IMR-90 (cell line): Measurements from ENCODE around the gene SLC35E3. TPM values are rescaled to one million over a fixed set of nuclear protein-coding genes. Genes with fewer than 3 reads are reported as not detected.

Source experiments
- ATAC-seq: fragments of 200-7000 bp; cut with Tn5 transposase; 2 replicates; pipeline ENCODE4 v1.9.1; 2020; ENCODE audit warnings: low read depth, mild to moderate bottlenecking, moderate library complexity
- BruUV-seq: library from RNA; stranded (reverse); fragments of 400-500 nt; replicated peaks from 2 replicates; lab custom pipeline; 2021; lab: Mats Ljungman, UMichigan
- CTCF ChIA-PET: fragments of 300-600 bp; formaldehyde crosslinking; extraction: SDS; loops from one replicate; lab custom pipeline; 2021; ENCODE audit warnings: antibody characterized with exemption; lab: Yijun Ruan, JAX
- POLR2A ChIA-PET: fragments of 300-600 bp; sonication (Branson Sonifier 250); formaldehyde crosslinking; loops from one replicate; lab custom pipeline; 2022; ENCODE audit warnings: antibody characterized with exemption; ENCODE audit not compliant: unreplicated experiment; lab: Charles Lee
- DNase-seq: peaks from one replicate; pipeline ENCODE4 v3.0.0; 2013
- H2AFZ ChIP-seq: replicated peaks from 2 replicates; pipeline ENCODE3; 2013; ENCODE audit warnings: low read length, mild to moderate bottlenecking; ENCODE audit not compliant: poor library complexity
- H2AK5ac ChIP-seq: 2 replicates; pipeline ENCODE4 v1.6.1; 2013; ENCODE audit warnings: low read depth, low read length, inconsistent platforms
- H2AK9ac ChIP-seq: replicated peaks from 2 replicates; pipeline ENCODE3; 2013; ENCODE audit warnings: mild to moderate bottlenecking, low read depth, low read length, moderate library complexity; ENCODE audit not compliant: poor library complexity
- H2BK120ac ChIP-seq: 2 replicates; pipeline ENCODE4 v1.6.1; 2013; ENCODE audit warnings: low read depth, low read length, inconsistent platforms
- H2BK15ac ChIP-seq: 3 replicates; pipeline ENCODE4 v1.6.1; 2013; ENCODE audit warnings: low read depth, low read length, inconsistent platforms
- H2BK20ac ChIP-seq: 2 replicates; pipeline ENCODE4 v1.6.1; 2013; ENCODE audit warnings: low read depth, mild to moderate bottlenecking, inconsistent platforms, low read length, moderate library complexity
- H2BK5ac ChIP-seq: 2 replicates; pipeline ENCODE4 v1.6.1; 2013; ENCODE audit warnings: mild to moderate bottlenecking, low read depth, low read length, inconsistent platforms; ENCODE audit not compliant: poor library complexity, severe bottlenecking
- H3K14ac ChIP-seq: replicated peaks from 2 replicates; pipeline ENCODE4 v1.6.1; 2013; ENCODE audit warnings: low read depth, low read length, inconsistent platforms
- H3K18ac ChIP-seq: 2 replicates; pipeline ENCODE4 v1.6.1; 2013; ENCODE audit warnings: low read depth, low read length, control low read depth
- H3K23ac ChIP-seq: 2 replicates; pipeline ENCODE4 v1.6.1; 2013; ENCODE audit warnings: low read depth, low read length, inconsistent platforms
- H3K27ac ChIP-seq: 2 replicates; pipeline ENCODE4 v1.5.1; 2013; ENCODE audit warnings: mild to moderate bottlenecking, control low read depth, low read length; ENCODE audit not compliant: insufficient read depth
- H3K27me3 ChIP-seq: 2 replicates; pipeline ENCODE4 v1.6.1; 2013; ENCODE audit warnings: low read length; ENCODE audit not compliant: control insufficient read depth, insufficient read depth
- H3K36me3 ChIP-seq: 2 replicates; pipeline ENCODE4 v1.6.1; 2013; ENCODE audit warnings: low read length, mixed read lengths; ENCODE audit not compliant: control insufficient read depth, insufficient read depth
- H3K4ac ChIP-seq: 2 replicates; pipeline ENCODE4 v1.6.1; 2013; ENCODE audit warnings: low read depth, low read length, inconsistent platforms
- H3K4me1 ChIP-seq: 2 replicates; pipeline ENCODE4 v1.6.1; 2013; ENCODE audit warnings: low read length, mixed read lengths; ENCODE audit not compliant: control insufficient read depth, insufficient read depth
- H3K4me2 ChIP-seq: 2 replicates; pipeline ENCODE4 v1.6.1; 2013; ENCODE audit warnings: low read depth, mild to moderate bottlenecking, control low read depth, low read length, moderate library complexity
- H3K4me3 ChIP-seq: 2 replicates; pipeline ENCODE4 v1.5.1; 2013; ENCODE audit warnings: low read depth, mild to moderate bottlenecking, control low read depth, low read length, moderate library complexity; ENCODE audit not compliant: insufficient read depth
- H3K56ac ChIP-seq: 2 replicates; pipeline ENCODE4 v1.6.1; 2013; ENCODE audit warnings: low read length, inconsistent platforms; ENCODE audit not compliant: insufficient read depth; ENCODE audit errors: extremely low read depth
- H3K79me1 ChIP-seq, 2 experiments: 2 replicates each; pipeline ENCODE4 v1.6.1; 2013; ENCODE audit warnings: low read length in 2 of 2, inconsistent platforms in 1 of 2, low read depth in 1 of 2
- H3K9ac ChIP-seq: 2 replicates; pipeline ENCODE4 v1.6.1; 2013; ENCODE audit warnings: low read depth, low read length, control low read depth
- H3K9me1 ChIP-seq: 2 replicates; pipeline ENCODE4 v1.6.1; 2013; ENCODE audit warnings: low read length, inconsistent platforms; ENCODE audit not compliant: insufficient read depth
- H3K9me3 ChIP-seq: 2 replicates; pipeline ENCODE4 v1.6.1; 2013; ENCODE audit warnings: low read length; ENCODE audit not compliant: control insufficient read depth, insufficient read depth
- H4K20me1 ChIP-seq: 2 replicates; pipeline ENCODE4 v1.6.1; 2013; ENCODE audit warnings: low read length, inconsistent platforms; ENCODE audit not compliant: insufficient read depth
- H4K5ac ChIP-seq: 2 replicates; pipeline ENCODE4 v1.6.1; 2013; ENCODE audit warnings: mild to moderate bottlenecking, low read depth, low read length, control low read depth
- H4K8ac ChIP-seq, 2 experiments: 2 replicates each; pipeline ENCODE4 v1.6.1; 2013; ENCODE audit warnings: low read depth in 2 of 2, low read length in 2 of 2, control low read depth in 1 of 2, inconsistent platforms in 1 of 2
- H4K91ac ChIP-seq: 2 replicates; pipeline ENCODE4 v1.6.1; 2013; ENCODE audit warnings: low read depth, low read length, inconsistent platforms; ENCODE audit not compliant: insufficient read depth
- CEBPB ChIP-seq: IDR thresholded peaks from 2 replicates; pipeline ENCODE4 v1.6.1; 2012; ENCODE audit warnings: low read depth, low read length, improper control_type of control experiment
- FOS ChIP-seq: fragments of 150-350 bp; IDR thresholded peaks from 2 replicates; pipeline ENCODE4 v1.6.1; 2016; ENCODE audit warnings: low read depth, low read length
- MAFK ChIP-seq: IDR thresholded peaks from 2 replicates; pipeline ENCODE4 v1.6.1; 2012; ENCODE audit warnings: low read depth, low read length, improper control_type of control experiment
- MAZ ChIP-seq: IDR thresholded peaks from 2 replicates; pipeline ENCODE4 v1.6.1; 2012; ENCODE audit warnings: low read depth, mild to moderate bottlenecking, low read length, improper control_type of control experiment, moderate library complexity, borderline replicate concordance
- MXI1 ChIP-seq: IDR thresholded peaks from 2 replicates; pipeline ENCODE4 v1.6.1; 2012; ENCODE audit warnings: low read depth, mild to moderate bottlenecking, low read length, moderate library complexity, borderline replicate concordance
- NFE2L2 ChIP-seq: fragments of 150-350 bp; IDR thresholded peaks from 2 replicates; pipeline ENCODE4 v1.6.1; 2016; ENCODE audit warnings: low read depth, mild to moderate bottlenecking, low read length
- RAD21 ChIP-seq: IDR thresholded peaks from 2 replicates; pipeline ENCODE4 v1.6.1; 2012; ENCODE audit warnings: low read length, improper control_type of control experiment
- RCOR1 ChIP-seq: IDR thresholded peaks from 2 replicates; pipeline ENCODE4 v1.6.1; 2012; ENCODE audit warnings: mild to moderate bottlenecking, low read length, improper control_type of control experiment; ENCODE audit not compliant: insufficient replicate concordance
- WGBS, 2 experiments: methylation state at CpG; one replicate each; pipeline versions ENCODE4 v1.1.5 to v1.1.7; 2013; ENCODE audit warnings: missing lambda C conversion rate in 2 of 2; ENCODE audit not compliant: insufficient read length in 1 of 2; ENCODE audit errors: extremely low coverage in 2 of 2; 5-methylcytosine and 5-hydroxymethylcytosine counted together
- dilution Hi-C: fragments of 300-500 bp; cut with HindIII; formaldehyde crosslinking; loops from one replicate; pipeline ENCODE4 v1.14.3; 2018; ENCODE audit warnings: low sequenced_read_pairs; ENCODE audit not compliant: unreplicated experiment
- in situ Hi-C: fragments of 300-500 bp; cut with MboI; formaldehyde crosslinking; loops from 3 replicates; pipeline ENCODE4 v1.14.3; 2019; ENCODE audit warnings: low sequenced_read_pairs, inconsistent platforms, mixed read lengths
- intact Hi-C: fragments of 100-400 bp; cut with micrococcal nuclease; formaldehyde crosslinking; loops from 2 replicates; pipeline ENCODE4 v1.10.0; 2022
- polyA plus RNA-seq, 3 experiments: library from polyadenylated mRNA; depleted of rRNA; stranded (reverse); fragments of >200 nt; gene quantifications; 2 replicates each; pipeline ENCODE4 v1.2.3, GENCODE V29; 2012; ENCODE audit warnings: low replicate concordance in 1 of 3
- total RNA-seq: library from RNA; depleted of rRNA; stranded (reverse); fragments of >200 nt; gene quantifications from 2 replicates; pipeline ENCODE4 v1.2.3, GENCODE V29; 2012
- TF ChIP-seq, protein P1 (sequence below): fragments of 150-350 bp; IDR thresholded peaks from 2 replicates; pipeline ENCODE4 v1.6.1; 2017; ENCODE audit warnings: mild to moderate bottlenecking, antibody characterized with exemption, low read length, low read depth
- TF ChIP-seq, protein P2 (sequence below): conservative IDR thresholded peaks from 2 replicates; pipeline ENCODE4 v1.5.1; 2012; ENCODE audit warnings: mild to moderate bottlenecking, low read depth, low read length, improper control_type of control experiment

Gene SLC35E3
- total and polyA plus RNA-seq, 2 of the 4 experiments (the other 2 are of a cell fraction) = 3.6 to 5.1 TPM

DNA sequence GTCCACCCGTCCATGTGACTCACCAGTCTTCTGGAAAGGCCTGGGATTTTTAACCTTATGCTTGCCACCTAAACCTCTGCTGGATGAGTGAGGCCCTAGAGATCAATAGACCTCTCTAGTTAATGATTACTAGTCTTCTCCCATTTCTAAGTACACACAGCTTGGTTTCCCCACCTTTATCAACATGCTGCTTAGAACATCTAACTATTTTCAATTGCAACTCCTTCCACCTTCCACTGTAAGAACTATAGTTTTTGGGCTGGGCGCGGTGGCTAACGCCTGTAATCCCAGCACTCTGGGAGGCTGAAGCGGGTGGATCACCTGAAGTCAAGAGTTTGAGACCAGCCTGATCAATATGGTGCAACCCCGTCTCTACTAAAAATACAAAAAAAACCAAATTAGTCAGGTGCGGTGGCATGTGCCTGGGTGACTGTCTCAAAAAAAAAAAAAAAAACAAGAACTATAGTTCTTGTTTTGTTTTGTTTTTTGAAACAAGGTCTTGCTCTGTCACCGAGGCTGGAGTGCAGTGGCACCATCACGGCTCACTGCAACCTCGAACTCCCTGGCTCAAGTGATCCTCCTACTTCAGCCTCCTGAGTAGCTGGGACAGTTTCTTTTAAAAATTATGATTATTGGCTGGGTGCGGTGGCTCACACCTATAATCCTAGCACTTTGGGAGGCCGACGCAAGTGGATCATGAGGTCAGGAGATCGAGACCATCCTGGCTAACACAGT is 43.3 kb downstream of the SLC35E3 start:
- Histone ChIP-seq H4K5ac (no peak overlapping the region), H2AFZ (no peak overlapping the region), H3K9ac (no peak overlapping the region), H3K4me1 (peaks cover 4% of the 10 kb centered on the region), H2BK20ac (no peak overlapping the region), H2BK120ac (no peak overlapping the region), H3K9me1 (peaks cover 3% of the 10 kb centered on the region; the same call in 1 of the 2 replicates), H3K36me3 (no peaks in the 10 kb centered on the region), H4K20me1 (no peaks in the 10 kb centered on the region), H3K4me2 (no peak overlapping the region), H3K23ac (no peak overlapping the region), H4K91ac (no peak overlapping the region), H3K27me3 (no peaks in the 10 kb centered on the region), H3K18ac (no peak overlapping the region), H3K56ac (no peak overlapping the region), H2BK5ac (no peak overlapping the region), H4K8ac (no peak overlapping the region), H2AK5ac (no peak overlapping the region), H3K27ac (no peak overlapping the region), H3K4me3 (no peak overlapping the region), H2BK15ac (no peak overlapping the region), H2AK9ac (no peak overlapping the region), H3K79me1 (no peaks in the 10 kb centered on the region), H3K14ac (no peak overlapping the region), H3K4ac (no peak overlapping the region), H3K9me3 (no peaks in the 10 kb centered on the region)
- intact Hi-C loops (loop anchor here (5.0 kb wide), 1 partner anchor 42 kb away; the partner anchor contains the start of gene SLC35E3), dilution Hi-C loops (no loop called here), in situ Hi-C loops (no loop called here)
- DNase-seq = no peak
- BruUV-seq = no TSS peak
- TF ChIP-seq RAD21 (no peak), NFE2L2 (no peak), MAFK (no peak), RCOR1 (no peak), FOS (no peak), MXI1 (no peak), CEBPB (no peak), MAZ (no peak)
- TF ChIP-seq, protein P1, sequence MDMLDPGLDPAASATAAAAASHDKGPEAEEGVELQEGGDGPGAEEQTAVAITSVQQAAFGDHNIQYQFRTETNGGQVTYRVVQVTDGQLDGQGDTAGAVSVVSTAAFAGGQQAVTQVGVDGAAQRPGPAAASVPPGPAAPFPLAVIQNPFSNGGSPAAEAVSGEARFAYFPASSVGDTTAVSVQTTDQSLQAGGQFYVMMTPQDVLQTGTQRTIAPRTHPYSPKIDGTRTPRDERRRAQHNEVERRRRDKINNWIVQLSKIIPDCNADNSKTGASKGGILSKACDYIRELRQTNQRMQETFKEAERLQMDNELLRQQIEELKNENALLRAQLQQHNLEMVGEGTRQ = no peak
- TF ChIP-seq, protein P2, sequence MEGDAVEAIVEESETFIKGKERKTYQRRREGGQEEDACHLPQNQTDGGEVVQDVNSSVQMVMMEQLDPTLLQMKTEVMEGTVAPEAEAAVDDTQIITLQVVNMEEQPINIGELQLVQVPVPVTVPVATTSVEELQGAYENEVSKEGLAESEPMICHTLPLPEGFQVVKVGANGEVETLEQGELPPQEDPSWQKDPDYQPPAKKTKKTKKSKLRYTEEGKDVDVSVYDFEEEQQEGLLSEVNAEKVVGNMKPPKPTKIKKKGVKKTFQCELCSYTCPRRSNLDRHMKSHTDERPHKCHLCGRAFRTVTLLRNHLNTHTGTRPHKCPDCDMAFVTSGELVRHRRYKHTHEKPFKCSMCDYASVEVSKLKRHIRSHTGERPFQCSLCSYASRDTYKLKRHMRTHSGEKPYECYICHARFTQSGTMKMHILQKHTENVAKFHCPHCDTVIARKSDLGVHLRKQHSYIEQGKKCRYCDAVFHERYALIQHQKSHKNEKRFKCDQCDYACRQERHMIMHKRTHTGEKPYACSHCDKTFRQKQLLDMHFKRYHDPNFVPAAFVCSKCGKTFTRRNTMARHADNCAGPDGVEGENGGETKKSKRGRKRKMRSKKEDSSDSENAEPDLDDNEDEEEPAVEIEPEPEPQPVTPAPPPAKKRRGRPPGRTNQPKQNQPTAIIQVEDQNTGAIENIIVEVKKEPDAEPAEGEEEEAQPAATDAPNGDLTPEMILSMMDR = no peak
- ATAC-seq = no peak
- ChIA-PET CTCF (no interaction called here), POLR2A (no interaction called here)
- no CpG with 5 or more reads among the region's 14 CpGs for WGBS, 2 experiments
